Stimulated activated CD4-positive, alpha-beta T cell treated with anti-CD3 and anti-CD28 coated beads, TNF-alpha, amount 100 ng/mL, for 4 hours (primary cell): Measurements from ENCODE around the gene SLC35B1.

Experiments used
- DNase-seq, 3 experiments: peaks; one replicate each; pipeline ENCODE4 v3.0.0-alpha.2; 2020; ENCODE audit warnings: low read depth in 3 of 3

SLC35B1 gene

GRCh38 chr17:49670641-49671040, 37.1 kb downstream of the SLC35B1 start:
- no peak for DNase-seq

- no peak for DNase-seq
Observed at GRCh38 chr17:49670002-49670401, 37.8 kb downstream of the SLC35B1 start.

- DNase-seq, result no peak
Observed at GRCh38 chr17:49667854-49668253, 39.9 kb downstream of the SLC35B1 start.

- no peak for DNase-seq
Observed at GRCh38 chr17:49664706-49665211, 43.0 kb downstream of the SLC35B1 start.

- DNase-seq, result no peak
Observed at GRCh38 chr17:49659661-49660382, 47.9 kb downstream of the SLC35B1 start.

- DNase-seq, result no peak
Observed at GRCh38 chr17:49656247-49656646, 51.5 kb downstream of the SLC35B1 start.
